OCI-LY1 (cell line): ENCODE measurements around the gene POPDC3.

Experiments
- H2AFZ ChIP-seq: fragments of 200-600 bp; sonication (generic), shearing (Covaris generic); 2 replicates; pipeline ENCODE4 v1.6.0; 2014; ENCODE audit warnings: antibody characterized with exemption, mild to moderate bottlenecking, low read length
- H3F3A ChIP-seq: fragments of 200-600 bp; sonication (generic), shearing (Covaris generic); 2 replicates; pipeline ENCODE4 v1.6.0; 2014; ENCODE audit warnings: mild to moderate bottlenecking, antibody characterized with exemption, low read length, moderate library complexity; ENCODE audit not compliant: insufficient read depth
- H3K27ac ChIP-seq: fragments of 200-600 bp; sonication (generic); 2 replicates; pipeline ENCODE4 v1.5.1; 2014; ENCODE audit warnings: low read length, mixed run types, mild to moderate bottlenecking, low read depth; ENCODE audit not compliant: poor library complexity, severe bottlenecking
- H3K27me3 ChIP-seq: fragments of 200-600 bp; sonication (generic); 2 replicates; pipeline ENCODE4 v1.6.0; 2014; ENCODE audit warnings: antibody characterized with exemption, mild to moderate bottlenecking, low read length, moderate library complexity; ENCODE audit not compliant: insufficient read depth
- H3K36me3 ChIP-seq: fragments of 200-600 bp; sonication (generic); 2 replicates; pipeline ENCODE4 v1.6.1; 2014; ENCODE audit warnings: mild to moderate bottlenecking, antibody characterized with exemption, low read length, moderate library complexity, mixed read lengths; ENCODE audit not compliant: insufficient read depth
- H3K4me1 ChIP-seq: fragments of 200-600 bp; sonication (generic); 2 replicates; pipeline ENCODE4 v1.5.1; 2014; ENCODE audit warnings: mild to moderate bottlenecking, low read length, moderate library complexity; ENCODE audit not compliant: insufficient read depth, severe bottlenecking
- H3K4me2 ChIP-seq: fragments of 200-600 bp; sonication (generic), shearing (Covaris generic); 2 replicates; pipeline ENCODE4 v1.6.1; 2014; ENCODE audit warnings: low read length
- H3K4me3 ChIP-seq: fragments of 200-600 bp; sonication (generic); 2 replicates; pipeline ENCODE4 v1.5.1; 2014; ENCODE audit warnings: low read length, low read depth, mild to moderate bottlenecking, mixed read lengths; ENCODE audit not compliant: poor library complexity, severe bottlenecking
- H3K79me2 ChIP-seq: fragments of 200-600 bp; shearing (Covaris generic); 2 replicates; pipeline ENCODE4 v1.6.1; 2016; ENCODE audit warnings: mixed run types, low read length, mixed read lengths; ENCODE audit not compliant: insufficient read depth
- H3K9ac ChIP-seq: fragments of 200-600 bp; sonication (generic), shearing (Covaris generic); 2 replicates; pipeline ENCODE4 v1.6.1; 2014; ENCODE audit warnings: mild to moderate bottlenecking, low read length, mixed read lengths
- H3K9me2 ChIP-seq: fragments of 200-600 bp; sonication (generic), shearing (Covaris generic); 2 replicates; pipeline ENCODE4 v1.6.1; 2014; ENCODE audit warnings: low read depth, mild to moderate bottlenecking, low read length, mixed read lengths
- H3K9me3 ChIP-seq: fragments of 200-600 bp; shearing (Covaris generic); 2 replicates; pipeline ENCODE4 v1.6.1; 2014; ENCODE audit warnings: low read length, mixed read lengths
- H4K20me1 ChIP-seq: fragments of 200-600 bp; sonication (generic), shearing (Covaris generic); 2 replicates; pipeline ENCODE4 v1.6.0; 2016; ENCODE audit warnings: mild to moderate bottlenecking, low read length; ENCODE audit not compliant: insufficient read depth
- EZH2 ChIP-seq: fragments of 200-600 bp; sonication (generic), shearing (Covaris generic); IDR thresholded peaks from 2 replicates; pipeline ENCODE4 v1.8.0; 2017; ENCODE audit warnings: borderline replicate concordance, mixed run types, mild to moderate bottlenecking, antibody characterized with exemption, low read length, moderate library complexity, mixed read lengths
- TF ChIP-seq, protein P1 (sequence below): fragments of 200-600 bp; sonication (generic), shearing (Covaris generic); IDR thresholded peaks from 2 replicates; pipeline ENCODE4 v1.5.1; 2017; ENCODE audit warnings: mild to moderate bottlenecking, antibody characterized with exemption, low read length, moderate library complexity, mixed read lengths

Gene POPDC3

DNA sequence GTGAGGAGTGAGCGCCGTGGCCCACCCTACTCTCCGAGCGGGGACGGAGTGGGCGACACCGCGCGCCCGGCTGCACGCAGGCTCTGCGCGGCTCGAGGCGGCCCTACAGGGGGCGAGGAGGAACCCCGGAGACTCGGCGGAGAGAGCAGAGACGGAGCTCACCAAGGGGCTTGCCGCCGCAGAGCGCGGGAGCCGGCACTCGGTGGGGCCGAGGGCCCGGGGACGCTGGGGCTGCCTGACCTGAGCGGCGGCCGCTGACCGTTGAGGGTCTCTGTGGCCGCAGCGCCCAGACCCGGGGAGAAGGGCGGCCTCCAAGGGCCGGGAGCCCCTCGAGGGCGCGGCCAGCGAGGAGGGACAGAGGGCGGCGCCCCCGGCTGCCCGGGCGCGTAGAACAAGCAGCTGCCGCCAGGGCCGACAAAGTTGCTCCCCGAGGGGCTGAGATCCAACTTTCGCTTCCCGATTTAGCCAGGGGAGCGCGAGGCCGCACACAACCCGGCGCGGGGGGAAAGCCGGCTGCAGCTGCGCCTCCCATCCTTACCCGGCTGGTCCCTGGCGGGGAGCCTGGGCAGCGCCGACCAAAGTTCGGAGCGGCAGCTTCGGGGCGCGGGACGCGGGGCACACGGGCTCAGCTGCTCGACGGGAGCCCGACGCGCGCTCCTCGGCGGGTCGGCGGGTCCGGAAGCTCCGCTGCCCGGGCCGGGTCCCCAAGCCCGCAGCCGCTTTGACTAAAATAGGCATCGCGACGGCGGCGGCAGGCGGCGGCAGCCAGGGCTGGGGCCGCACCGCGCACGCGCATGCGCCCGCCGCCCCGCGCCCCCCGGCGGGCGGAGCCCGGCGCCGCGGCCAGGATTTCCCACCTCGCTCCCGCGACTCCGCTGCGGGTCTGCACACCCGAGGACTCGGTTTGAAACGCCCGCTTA lies 43.1 kb downstream of the POPDC3 start:
- H3K27ac ChIP-seq = no peak overlapping the region
- no peaks in the 10 kb centered on the region for H3K9me3 ChIP-seq
- H2AFZ ChIP-seq = no peak overlapping the region
- H3K4me3 ChIP-seq = no peak overlapping the region
- H3K36me3 ChIP-seq = no peaks in the 10 kb centered on the region
- no peaks in the 10 kb centered on the region for H3K9me2 ChIP-seq
- H3K4me1 ChIP-seq = no peaks in the 10 kb centered on the region
- no peak overlapping the region for H3K4me2 ChIP-seq
- H3K79me2 ChIP-seq = no peaks in the 10 kb centered on the region
- H3K9ac ChIP-seq = no peak overlapping the region
- no peaks in the 10 kb centered on the region for H3F3A ChIP-seq
- no peak for TF ChIP-seq EZH2
- TF ChIP-seq, protein P1, sequence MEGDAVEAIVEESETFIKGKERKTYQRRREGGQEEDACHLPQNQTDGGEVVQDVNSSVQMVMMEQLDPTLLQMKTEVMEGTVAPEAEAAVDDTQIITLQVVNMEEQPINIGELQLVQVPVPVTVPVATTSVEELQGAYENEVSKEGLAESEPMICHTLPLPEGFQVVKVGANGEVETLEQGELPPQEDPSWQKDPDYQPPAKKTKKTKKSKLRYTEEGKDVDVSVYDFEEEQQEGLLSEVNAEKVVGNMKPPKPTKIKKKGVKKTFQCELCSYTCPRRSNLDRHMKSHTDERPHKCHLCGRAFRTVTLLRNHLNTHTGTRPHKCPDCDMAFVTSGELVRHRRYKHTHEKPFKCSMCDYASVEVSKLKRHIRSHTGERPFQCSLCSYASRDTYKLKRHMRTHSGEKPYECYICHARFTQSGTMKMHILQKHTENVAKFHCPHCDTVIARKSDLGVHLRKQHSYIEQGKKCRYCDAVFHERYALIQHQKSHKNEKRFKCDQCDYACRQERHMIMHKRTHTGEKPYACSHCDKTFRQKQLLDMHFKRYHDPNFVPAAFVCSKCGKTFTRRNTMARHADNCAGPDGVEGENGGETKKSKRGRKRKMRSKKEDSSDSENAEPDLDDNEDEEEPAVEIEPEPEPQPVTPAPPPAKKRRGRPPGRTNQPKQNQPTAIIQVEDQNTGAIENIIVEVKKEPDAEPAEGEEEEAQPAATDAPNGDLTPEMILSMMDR = no peak
- H3K27me3 ChIP-seq = no peaks in the 10 kb centered on the region
- H4K20me1 ChIP-seq = no peaks in the 10 kb centered on the region

DNA sequence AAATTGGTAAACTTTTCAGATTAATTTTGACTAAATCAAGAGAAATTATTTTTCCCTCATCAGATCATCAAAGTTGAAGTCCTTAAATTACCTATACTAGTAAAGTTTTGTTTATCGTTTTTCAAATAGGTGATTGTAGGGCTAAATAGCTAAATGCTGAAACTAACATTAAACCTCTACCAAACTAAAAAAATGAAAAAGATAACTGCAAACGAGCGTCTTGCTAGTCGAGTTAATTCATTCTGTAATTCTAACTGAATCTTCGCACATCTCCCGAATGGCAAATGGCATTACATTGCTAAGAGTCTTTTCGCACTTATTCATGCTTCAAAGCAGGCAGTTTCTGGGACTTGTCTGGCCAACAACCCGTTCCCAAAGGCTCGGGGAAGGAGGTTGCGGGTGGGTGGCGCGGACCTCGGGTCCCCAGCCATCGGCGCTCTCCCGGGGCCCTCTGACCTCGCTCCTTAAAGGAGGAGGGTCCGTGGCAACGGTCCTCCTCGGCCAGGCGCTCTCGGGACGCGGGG lies 43.8 kb downstream of the POPDC3 start:
- Histone ChIP-seq H3K27me3 (no peaks in the 10 kb centered on the region), H3K9me2 (no peaks in the 10 kb centered on the region), H3K4me3 (no peak overlapping the region)

DNA sequence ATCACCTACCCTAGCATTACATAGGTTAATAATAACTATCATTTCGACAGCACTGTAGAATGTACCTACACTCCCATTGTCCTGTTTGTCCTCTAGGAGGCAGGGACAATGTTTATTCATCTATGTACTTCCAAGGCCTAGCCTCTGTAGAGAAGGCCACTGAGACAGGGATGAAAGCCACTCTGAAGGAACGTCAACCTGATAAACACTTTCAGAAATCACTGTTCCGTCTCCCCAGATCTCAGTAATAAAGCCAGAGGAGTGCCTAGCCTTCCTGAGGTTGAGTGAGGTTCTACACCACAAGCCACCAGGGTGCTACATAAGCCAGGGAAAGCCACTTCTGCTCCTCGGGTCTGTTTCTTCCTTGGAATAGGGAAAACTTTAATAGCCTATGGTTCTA lies 44.8 kb downstream of the POPDC3 start:
- H3K4me3 ChIP-seq = no peak overlapping the region
- H3K79me2 ChIP-seq = no peaks in the 10 kb centered on the region
- H4K20me1 ChIP-seq = no peaks in the 10 kb centered on the region
- H3K9me3 ChIP-seq = no peaks in the 10 kb centered on the region
- no peak overlapping the region for H3K9ac ChIP-seq
- H2AFZ ChIP-seq = no peak overlapping the region
- H3K4me1 ChIP-seq = no peaks in the 10 kb centered on the region
- no peak overlapping the region for H3K27ac ChIP-seq
- no peaks in the 10 kb centered on the region for H3K9me2 ChIP-seq
- no peak for TF ChIP-seq EZH2
- TF ChIP-seq, protein P1 = no peak
- H3K36me3 ChIP-seq = no peaks in the 10 kb centered on the region
- H3K27me3 ChIP-seq = no peaks in the 10 kb centered on the region
- H3K4me2 ChIP-seq = no peak overlapping the region
- no peaks in the 10 kb centered on the region for H3F3A ChIP-seq

More for the DNA sequence above, 43.8 kb downstream of the POPDC3 start:
- Histone ChIP-seq H3K9me3 (no peaks in the 10 kb centered on the region), H3K27ac (no peak overlapping the region), H3K9ac (no peak overlapping the region), H3K4me2 (no peak overlapping the region), H4K20me1 (no peaks in the 10 kb centered on the region), H2AFZ (no peak overlapping the region), H3K4me1 (no peaks in the 10 kb centered on the region), H3K36me3 (no peaks in the 10 kb centered on the region), H3K79me2 (no peaks in the 10 kb centered on the region), H3F3A (no peaks in the 10 kb centered on the region)
- TF ChIP-seq, protein P1 = no peak
- TF ChIP-seq EZH2 = no peak
